COLO829 (cell line): ENCODE results near the gene PPARG.
"Not testable (repeated sequence)": the region's sequence is repeated elsewhere in the genome, so short reads cannot be mapped to it uniquely, and the experiment has no call there.

Experiments used
- DNase-seq: peaks from one replicate; pipeline ENCODE4 v3.0.0; 2012; ENCODE audit warnings: low spot score

PPARG gene

DNA sequence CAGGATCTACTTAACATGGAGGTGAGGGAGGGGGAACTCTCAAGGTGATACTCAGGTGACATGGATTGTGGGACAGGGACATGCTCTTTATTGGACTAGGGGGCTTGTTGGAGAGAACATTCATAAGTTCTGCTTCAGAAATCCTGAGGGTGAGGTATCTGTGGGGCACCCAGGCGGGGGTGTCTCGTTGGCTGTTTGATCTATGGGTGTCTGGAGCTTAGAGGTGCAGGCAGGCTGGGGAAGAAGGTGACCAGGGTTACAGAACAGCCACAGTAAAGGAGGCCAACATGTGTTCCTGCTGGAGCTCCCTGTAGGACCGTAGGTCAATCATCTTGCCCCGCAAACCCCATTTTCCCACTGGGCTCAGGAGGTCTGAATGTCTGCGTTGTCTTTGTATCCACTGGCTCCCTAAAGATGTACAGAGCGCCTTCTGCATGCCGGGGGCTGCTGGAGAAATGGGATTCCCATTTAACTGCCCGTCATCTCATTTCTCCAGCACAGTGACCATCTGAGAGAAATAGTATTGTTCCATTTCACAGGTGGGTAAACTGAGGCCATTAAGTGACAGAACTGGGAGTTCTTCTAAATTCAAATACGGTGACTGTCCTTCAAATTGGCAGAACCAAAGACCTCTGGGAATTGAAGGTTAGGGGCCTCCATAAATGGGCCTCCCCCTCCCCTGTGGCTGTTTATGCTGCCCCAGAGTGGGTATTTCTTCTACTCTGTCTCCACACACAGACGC lies 155.1 kb downstream of the PPARG start:
- no peak for DNase-seq

DNA sequence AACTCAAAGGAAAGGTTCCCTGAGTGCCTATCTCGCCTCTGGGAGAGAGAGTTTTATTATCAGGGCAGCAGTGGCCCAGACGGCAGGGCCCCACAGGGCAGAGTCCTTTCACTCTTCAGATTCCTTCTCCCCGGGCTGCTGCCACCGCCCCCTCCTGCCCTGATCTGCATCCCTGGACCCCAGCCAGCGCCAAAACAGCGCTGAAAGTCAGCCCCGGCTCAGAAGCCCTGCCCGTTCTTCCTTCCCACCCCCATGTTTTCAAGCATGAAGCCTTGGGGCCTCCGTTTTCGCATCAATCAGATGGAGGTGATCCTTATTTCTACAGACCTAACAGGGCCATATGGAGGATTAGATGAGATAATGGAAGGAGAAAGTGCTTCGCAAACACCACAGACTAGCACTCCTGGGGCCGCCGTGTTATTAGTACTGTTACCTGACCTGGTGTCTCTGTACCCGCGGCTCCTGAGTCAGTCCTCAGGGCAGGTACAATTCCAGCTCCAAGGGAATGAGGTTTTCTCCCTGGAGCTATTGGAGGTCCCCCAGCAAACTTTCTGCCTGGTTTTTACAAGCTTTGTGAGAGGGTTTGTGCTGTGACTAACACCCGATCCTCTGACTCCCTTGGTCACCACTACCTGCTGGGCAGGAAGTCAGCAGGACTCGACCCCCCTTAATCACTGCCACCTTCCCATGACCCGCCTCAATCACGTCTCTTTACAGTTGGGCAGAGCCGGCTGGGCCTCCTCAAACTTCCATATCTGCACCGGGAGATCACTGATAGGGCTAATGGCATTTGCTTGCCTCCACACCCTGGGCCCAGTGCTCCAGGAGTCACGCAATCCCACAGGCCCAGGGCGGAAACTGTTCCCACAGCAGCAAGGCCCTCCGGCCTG lies 156.0 kb downstream of the PPARG start:
- no peak for DNase-seq

DNA sequence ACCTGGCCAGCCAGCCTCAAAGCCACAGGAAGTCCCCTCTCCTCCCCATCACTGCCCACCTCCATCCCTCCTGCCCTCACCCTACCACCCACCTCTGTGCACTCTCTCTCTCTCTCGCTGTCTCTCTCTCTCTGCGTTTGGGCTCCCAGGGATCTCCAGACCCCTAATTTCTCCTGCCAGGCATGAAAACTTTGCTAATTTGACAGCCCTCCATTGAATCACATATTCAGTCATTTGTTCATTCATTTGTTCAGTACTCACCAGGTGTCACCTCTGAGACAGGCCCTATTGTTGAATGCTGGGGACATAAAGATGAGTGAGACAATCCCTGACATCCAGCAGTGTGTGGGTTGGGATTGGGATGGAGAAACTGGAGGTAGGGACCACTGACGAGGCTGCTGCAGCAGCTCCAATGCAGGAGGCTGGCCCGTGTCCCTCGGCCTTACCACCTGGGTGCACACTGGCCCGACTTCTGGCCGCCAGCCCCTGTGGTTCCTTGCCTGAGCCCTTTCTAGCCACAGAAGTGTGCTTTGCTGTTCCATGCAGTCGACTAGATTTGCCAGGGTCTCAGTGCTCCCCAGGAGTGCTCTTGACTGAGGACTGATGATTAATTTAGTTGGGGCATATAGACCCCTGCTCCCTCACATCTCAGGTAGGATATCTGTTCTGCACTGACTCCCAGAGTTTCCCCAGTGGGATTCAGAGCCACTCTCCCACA lies 156.8 kb downstream of the PPARG start:
- no peak for DNase-seq

DNA sequence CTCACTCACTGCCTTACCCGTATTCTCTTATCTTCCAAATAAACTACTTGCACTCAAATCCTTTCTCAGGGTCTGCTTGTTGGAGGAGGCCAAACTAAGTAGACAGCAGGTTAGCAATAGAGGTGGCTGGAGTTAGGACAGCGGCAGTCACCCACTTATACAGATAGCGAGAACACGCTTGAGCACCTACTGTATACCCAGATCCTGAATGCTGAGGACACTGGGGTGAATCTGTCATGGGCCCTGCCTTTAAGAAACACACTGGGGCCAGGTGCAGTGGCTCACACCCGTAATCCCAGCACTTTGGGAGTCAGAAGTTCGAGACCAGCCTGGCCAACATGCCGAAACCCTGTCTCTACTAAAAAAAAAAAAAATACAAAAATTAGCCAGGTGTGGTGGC lies 157.4 kb downstream of the PPARG start:
- DNase-seq: no peak

DNA sequence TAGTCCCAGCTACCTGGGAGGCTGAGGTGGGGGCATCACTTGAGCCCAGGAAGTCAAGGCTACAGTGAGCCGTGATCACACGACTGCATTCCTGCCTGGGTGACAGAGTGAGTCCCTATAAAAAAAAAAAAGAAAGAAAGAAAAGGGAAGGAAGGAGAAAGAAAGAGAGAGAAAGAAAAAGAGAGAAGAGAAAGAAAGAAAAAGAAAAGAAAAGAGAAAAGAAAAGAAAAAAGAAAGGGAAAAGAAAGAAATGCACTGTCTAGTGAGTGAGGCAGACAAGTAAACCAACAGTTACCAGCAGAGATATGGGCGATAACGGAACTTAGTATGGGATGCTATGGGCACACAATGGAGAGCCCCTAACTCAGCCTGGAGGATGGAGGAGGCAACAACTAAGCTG lies 158.2 kb downstream of the PPARG start:
- DNase-seq: no peak

DNA sequence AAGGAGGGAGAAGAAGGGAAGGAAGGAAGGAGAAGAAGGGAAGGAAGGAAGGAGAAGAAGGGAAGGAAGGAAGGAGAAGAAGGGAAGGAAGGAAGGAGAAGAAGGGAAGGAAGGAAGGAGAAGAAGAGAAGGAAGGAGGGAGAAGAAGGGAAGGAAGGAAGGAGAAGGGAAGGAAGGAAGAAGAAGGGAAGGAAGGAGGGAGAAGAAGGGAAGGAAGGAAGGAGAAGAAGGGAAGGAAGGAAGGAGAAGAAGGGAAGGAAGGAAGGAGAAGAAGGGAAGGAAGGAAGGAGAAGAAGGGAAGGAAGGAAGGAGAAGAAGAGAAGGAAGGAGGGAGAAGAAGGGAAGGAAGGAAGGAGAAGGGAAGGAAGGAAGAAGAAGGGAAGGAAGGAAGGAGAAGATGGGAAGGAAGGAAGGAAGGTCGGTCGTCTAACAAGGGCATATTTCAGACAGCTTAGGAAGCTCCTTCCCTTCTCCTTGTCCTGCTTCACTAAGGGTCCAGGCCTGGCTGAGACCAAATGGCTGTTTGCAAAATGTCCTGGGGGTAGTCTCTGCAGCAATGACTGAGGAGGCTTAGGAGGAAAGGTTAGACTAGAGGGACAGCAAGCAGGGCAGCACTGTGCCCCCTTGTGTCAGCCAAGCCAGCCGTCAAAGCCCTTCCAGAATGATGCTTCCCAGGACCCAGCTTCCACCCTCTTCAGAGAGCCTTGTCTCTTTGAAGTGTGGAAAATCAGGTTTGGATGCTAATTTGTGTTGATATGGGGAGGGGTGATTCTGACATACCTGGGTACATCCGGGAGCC lies 159.7 kb downstream of the PPARG start:
- not testable (repeated sequence) for DNase-seq

DNA sequence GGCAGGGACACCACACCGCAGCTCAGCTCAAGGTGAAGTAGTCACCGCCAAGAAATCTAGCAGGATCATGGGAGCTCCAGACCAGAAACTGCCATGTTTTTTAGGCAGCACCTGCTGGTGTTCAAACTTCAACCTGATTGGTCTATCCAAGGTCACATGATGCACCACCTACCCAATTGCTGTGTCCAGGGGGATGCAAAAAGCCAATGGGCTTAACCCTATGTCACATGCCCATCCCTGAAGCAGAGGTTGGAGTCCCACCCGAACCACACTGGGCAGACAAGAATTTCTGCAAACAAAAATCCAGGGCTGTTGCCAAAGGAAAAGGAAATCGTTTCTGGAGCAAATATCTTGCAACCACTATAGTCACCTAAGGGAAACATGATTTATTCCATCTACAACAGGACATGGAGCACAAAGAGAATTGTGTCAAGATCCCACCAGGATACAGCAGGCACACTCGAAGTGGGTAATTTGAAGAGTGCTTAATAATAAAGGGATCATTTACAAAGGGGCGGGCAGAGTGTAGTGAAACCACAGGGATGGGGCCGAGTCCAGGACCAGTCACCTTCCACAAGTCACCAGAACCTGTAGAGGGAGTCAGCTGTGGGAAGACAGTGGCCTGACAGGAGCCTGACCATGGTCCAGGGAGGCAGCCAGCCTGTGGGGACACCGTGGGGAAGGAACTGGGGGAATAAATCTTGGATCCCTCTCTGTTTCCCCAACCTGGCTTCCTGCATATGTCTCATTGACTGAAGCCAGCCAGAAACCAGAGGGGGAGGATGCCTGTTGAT lies 161.2 kb downstream of the PPARG start:
- no peak for DNase-seq

DNA sequence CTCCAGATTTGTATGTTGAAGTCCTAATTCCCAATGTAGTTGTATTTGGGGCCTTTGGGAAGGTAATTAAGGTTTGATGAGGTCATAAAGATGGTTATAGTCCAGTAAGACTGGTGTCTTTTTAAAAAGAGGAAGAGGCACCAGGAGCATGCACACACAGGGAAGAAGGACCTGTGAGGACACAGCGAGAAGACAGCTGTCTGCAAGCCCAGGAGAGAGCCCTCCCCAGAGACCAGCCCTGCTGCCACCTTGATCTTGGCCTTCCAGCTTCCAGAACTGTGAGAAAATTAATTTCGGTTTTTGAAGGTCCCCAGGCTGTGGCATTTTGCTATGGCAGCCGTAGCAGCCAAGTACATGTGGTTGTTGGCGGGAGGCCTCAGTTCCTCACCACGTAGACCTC lies 162.6 kb downstream of the PPARG start:
- DNase-seq: no peak

DNA sequence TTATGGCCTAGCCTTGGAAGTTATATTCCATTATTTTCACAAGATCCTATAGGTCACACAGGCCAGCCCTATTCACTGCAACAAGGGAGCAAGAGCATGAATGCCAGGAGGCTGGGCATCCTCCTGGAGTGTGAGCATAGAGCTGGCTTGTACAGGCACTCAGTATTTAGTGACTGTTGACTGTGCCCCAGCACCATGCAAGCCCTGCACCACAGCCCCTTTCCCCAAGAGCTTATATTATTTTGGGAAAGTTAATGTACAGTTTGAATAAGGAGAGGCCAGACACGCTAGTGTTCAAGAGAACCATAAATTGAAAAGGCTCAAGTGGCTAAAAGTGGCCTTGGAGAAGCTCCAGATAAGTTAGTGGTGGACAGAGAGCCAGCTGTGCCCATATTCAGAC lies 163.1 kb downstream of the PPARG start:
- DNase-seq: no peak

DNA sequence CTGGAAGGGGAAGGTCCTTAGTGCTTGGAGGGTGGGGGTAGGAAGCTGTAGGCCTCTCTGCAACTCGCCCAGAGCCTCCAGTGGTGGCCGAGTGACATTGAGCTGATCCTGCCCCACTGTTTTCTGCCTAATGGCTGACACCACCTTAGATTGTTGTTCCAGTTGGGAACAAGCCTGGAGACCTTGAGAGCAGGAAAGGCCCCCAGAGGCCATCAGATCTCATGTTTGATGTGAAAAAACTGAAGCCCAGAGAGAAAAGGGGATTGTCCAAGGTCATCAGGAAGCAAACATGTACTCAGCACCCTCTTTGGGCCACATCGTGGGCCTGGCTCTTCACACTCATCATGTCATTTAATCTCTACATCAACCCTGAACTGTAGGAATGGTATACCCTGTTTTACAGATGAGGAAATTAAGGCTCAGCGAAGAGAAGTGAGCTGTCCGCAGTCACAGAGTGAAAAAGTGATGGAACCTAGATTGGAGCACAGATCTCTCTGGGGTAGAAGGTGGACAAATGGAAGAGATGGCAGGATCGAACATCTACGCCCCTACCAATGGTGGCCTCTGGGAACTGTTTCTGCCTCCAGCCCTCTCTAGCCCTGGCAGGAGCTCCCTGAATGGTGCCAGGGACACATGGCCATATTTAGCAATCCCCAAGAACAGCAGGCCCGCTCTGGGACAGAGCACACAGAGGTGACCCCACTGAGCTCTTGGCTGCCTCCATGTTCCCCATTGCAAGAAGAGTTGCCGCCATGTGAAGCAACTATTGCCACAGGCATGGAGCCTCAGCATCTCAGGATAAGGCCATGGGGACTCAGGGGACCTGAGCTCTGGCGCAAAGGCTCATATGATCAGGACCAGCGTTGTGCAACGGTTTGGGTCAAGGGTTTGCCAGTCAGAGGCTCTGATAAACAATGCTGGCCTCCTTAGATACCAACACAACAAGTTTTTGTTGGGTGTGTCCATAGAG lies 163.8 kb downstream of the PPARG start:
- no peak for DNase-seq

DNA sequence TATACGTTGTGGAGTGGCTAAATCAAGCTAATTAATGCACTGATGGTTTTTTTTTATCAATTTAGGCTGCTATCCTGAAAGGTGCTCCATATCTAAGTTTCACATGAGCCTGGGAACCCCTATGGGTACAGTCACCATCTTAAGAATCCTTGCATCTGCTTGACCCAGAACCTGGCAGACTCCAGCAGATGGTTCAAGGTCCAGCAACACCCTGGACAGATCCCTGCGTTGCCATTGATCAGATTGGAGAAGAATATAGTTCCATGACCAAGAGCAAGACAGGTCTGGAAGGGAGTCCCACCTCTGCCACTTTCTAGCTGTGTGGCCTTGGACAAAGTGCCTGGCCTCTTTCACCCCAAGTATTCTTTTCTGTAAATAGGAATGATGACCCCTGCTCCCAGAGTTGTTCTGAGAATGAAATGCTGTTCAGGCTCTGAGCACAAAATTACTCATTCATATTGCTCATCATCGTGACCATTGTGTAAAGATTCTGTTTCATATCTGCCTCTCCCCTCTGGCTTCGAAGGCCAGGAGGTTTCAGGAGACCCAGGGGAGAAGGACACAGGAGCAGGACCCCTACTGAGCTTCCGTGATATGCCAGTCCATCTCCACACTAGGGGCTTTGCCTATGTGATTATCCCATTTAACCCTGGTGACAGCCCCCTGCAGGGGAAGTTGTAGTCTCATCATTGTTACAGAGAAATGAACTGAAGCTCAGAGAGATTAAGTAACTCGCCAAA lies 165.4 kb downstream of the PPARG start:
- no peak for DNase-seq

DNA sequence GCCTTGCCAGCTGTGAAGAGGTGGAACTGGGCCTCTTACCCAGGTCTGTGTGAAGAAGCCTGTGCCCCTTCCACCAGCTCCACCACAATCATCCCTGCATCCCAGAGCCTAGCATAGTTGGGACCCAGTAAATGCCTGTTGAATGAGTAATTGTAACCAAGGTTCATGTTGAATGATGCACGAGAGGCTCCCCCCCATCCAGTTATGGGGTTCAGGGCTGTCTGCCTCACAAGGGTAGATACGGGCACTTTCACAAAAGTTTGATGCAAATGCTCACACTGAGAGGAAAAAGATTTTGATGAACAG lies 165.9 kb downstream of the PPARG start:
- DNase-seq: no peak

DNA sequence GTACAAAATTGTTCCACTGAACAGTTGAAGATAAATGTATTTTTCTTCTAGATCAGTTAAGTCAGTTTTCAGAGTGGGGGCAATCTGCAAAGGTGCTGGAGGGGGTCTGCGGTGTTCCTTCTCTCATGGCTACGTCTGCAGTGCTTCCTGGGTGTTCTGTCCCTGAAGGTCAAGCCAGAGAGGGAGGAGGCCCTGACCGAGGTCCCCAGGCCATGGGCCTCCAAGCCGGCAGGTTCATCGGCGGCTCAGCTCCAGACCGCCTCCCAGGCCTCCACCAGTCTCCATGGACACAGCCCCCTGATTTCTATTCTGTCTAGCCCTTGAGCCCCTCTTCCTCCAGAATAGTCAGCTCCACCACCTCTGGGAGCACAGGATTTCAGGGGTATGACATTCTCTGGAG lies 166.9 kb downstream of the PPARG start:
- DNase-seq: no peak

DNA sequence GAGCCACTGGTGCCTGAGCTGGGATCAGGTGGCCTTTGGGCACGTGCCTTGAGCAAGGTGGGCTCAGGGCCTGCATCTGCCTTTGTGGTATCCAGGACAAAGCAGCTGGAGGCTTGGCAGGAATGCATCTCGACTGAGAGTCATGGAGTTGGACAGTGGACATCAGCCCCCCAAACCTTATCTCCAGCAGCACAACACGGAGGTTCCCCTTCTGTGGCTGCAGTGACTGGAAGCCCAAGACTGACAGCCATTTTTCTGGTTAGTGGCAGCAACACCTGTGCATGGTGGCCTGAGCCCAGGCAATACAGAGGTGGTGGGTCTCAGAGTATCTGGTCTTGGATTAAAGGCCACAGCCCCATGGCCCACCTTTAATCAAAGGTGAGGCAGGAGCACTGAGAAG lies 167.6 kb downstream of the PPARG start:
- no peak for DNase-seq

DNA sequence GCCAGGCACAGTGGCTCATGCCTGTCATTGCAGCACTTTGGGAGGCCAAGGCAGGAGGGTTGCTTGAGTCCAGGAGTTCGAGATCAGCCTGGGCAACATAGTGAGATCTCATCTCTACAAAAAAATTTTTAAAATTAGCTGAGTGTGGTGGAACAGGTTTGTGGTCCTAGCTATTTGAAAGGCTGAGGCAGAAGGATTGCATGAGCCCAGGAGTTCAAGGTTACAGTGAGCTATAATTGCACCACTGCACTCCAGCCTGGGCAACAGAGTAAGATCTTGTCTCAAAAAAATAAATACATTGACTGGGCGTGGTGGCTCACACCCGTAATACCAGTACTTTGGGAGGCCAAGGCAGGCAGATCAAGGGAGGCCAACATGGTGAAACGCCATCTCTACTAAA lies 168.5 kb downstream of the PPARG start:
- not testable (repeated sequence) for DNase-seq

DNA sequence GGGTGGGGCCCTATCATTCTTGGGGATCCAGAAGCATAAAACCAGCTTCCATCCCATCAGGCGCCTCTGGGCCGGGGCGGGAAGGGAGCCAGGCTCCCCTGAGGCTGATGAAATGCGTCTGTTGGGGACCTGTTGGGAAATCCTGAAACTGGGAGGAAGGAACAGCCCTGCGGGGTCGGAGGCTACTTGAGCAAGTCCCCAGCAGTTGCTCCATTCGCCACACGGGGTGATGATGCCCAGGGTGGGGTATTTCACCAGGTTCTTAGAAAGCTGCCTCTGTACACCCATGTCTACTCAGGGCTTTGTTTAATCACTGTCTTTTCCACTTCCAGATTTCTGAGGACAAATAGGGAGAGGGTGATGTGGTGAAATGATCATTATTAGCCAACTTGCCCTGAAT lies 170.0 kb downstream of the PPARG start:
- DNase-seq: no peak

DNA sequence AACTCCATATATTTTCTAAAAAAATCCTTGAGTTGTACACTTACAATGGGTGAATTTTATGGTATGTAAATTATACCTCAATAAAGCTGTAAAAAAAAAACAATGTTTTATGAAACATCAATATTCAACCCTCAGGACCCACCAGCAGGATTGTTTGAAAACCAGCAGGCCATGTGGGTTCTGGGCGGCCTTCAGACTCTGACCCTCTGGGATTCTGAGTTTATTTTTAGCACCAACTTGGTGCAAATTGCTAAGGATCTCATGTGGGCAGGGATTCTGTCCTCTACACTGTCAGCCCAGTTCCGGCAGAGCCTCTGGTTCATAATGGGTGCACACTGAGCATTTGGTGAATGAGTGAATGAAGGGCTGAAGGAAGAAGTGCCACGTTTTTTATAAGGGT lies 171.3 kb downstream of the PPARG start:
- no peak for DNase-seq

DNA sequence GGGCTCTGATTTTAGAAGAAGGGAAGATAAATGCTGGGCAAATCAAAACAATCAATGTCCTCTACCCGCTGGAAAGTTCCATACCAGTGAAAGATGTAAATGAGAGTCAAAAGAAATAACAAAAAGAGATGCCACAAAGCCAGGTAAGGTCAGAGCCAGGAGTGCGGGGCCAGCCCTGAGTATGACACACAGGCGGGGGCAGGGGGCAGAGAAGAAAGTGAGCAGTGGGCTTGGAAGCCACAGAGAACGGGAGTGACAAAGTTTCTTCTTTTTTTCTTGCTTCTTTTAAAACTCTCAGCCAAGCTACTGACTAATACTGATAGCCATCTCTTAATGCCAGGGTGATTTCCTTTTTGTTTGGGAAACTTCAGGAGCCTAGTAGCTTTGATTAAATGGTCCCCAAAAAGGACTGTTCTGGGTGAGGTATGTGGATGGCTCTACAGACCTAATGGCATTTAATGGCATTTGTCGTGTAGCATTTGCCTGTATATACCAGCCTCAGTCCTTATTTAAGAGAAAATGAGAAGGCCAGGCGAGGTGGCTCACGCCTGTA lies 172.3 kb downstream of the PPARG start:
- DNase-seq: no peak
